K562 (cell line): ENCODE results near the gene CFP. TPM values are rescaled to one million over a fixed set of nuclear protein-coding genes. Genes with fewer than 3 reads are reported as not detected.

Experiments
- CBFA2T2 ChIP-seq: fragments of 450-650 bp; conservative IDR thresholded peaks from 2 replicates; pipeline ENCODE4 v1.6.1; 2017; ENCODE audit warnings: mild to moderate bottlenecking
- DPF2 ChIP-seq: fragments of 450-650 bp; IDR thresholded peaks from 2 replicates; pipeline ENCODE4 v1.6.1; 2016
- EP400 ChIP-seq: fragments of 450-650 bp; IDR thresholded peaks from 2 replicates; pipeline ENCODE4 v1.6.1; 2017; ENCODE audit warnings: antibody characterized with exemption, mild to moderate bottlenecking, moderate library complexity
- ETS2 ChIP-seq: IDR thresholded peaks from 2 replicates; pipeline ENCODE4 v1.6.1; 2016; ENCODE audit warnings: borderline replicate concordance, missing genetic modification characterization, mild to moderate bottlenecking, moderate library complexity, missing compliant biosample characterization; ENCODE audit not compliant: poor library complexity, severe bottlenecking
- KAT2B ChIP-seq: IDR thresholded peaks from one replicate; pipeline ENCODE4 v1.6.1; 2012; ENCODE audit warnings: low read depth, mild to moderate bottlenecking, control low read depth, inconsistent platforms, low read length, moderate library complexity
- NRF1 ChIP-seq, 2 experiments: fragments of 450-650 bp; IDR thresholded peaks in 1 of 2; conservative IDR thresholded peaks in 1 of 2; 2 replicates each; pipeline ENCODE4 v1.6.1; 2014; ENCODE audit warnings: mild to moderate bottlenecking in 2 of 2
- THAP7 ChIP-seq: fragments of 250-450 bp; sonication (Bioruptor Pico); IDR thresholded peaks from 2 replicates; pipeline ENCODE4 v1.5.0; 2021
- ZKSCAN8 ChIP-seq: fragments of 200-800 bp; sonication (Bioruptor generic); IDR thresholded peaks from 2 replicates; pipeline ENCODE4 v1.6.1; 2016; ENCODE audit warnings: missing genetic modification characterization, missing compliant biosample characterization
- ZMIZ1 ChIP-seq, 2 experiments: fragments of 150-350 bp in 1 of 2; IDR thresholded peaks; 2 replicates each; pipeline ENCODE4 v1.6.1; 2012 to 2016; ENCODE audit warnings: low read depth in 2 of 2, low read length in 2 of 2, mild to moderate bottlenecking in 1 of 2, moderate library complexity in 1 of 2
- ZNF282 ChIP-seq: sonication (generic); formaldehyde crosslinking; IDR thresholded peaks from 2 replicates; pipeline ENCODE4 v1.8.1; 2023; ENCODE audit warnings: missing genetic modification reagents
- polyA plus RNA-seq, 8 experiments: library from polyadenylated mRNA; depleted of rRNA in 4 of 8; stranded (reverse) in 5 of 8; unstranded in 3 of 8; fragments of >200 nt; fragmentation: Nextera tagmentation in 2 of 8; fragmentation: Illumina TruSeq in 1 of 8; extraction: Ambion mirVana in 2 of 8; extraction: Trizol in 1 of 8; gene quantifications; 2 replicates each; pipeline versions ENCODE4 v1.2.1 to v1.2.3, GENCODE V29; 2011 to 2014; ENCODE audit warnings: inconsistent platforms in 1 of 8, missing spikeins in 1 of 8
- total RNA-seq, 7 experiments: library from RNA; depleted of rRNA in 6 of 7; stranded (reverse); fragments of >200 nt in 6 of 7; fragmentation: Illumina TruSeq in 2 of 7; extraction: Trizol in 2 of 7; gene quantifications; 2 replicates each; pipeline versions ENCODE4 v1.2.1 to v1.2.3, GENCODE V29; 2011 to 2021; ENCODE audit warnings: low replicate concordance in 1 of 7

CFP gene
- total and polyA plus RNA-seq, 9 of the 15 experiments (the other 6 are each of a cell fraction or from before 2014, with no cell fraction given), result 0.18 to 2.0 (median 0.55) TPM

GRCh38 chrX:47628982-47629381, 748 bp downstream of the CFP start (continued):
- no peak for TF ChIP-seq EP400
- TF ChIP-seq NRF1 (conservative IDR thresholded peaks at IDR 0.05 in 1 of 2, IDR thresholded peaks at IDR 0.05 in 1 of 2), result no peak
- no peak for TF ChIP-seq ZMIZ1 (IDR thresholded peaks at IDR 0.05; ENCODE audit: low read depth in 2 of 2, low read length in 2 of 2)
- TF ChIP-seq ZNF282, result no peak
- TF ChIP-seq ZKSCAN8 (CRISPR knock-in tag), result peak; percentile 60; the same call in 1 of the 2 replicates
- TF ChIP-seq CBFA2T2, result no peak
- TF ChIP-seq KAT2B, result no peak
- TF ChIP-seq DPF2, result no peak
- no peak for TF ChIP-seq THAP7 (CRISPR knock-in tag)
- no peak for TF ChIP-seq ETS2 (tag)
